Muscle of leg (tissue), 11 donors: ENCODE data around the gene DTYMK. TPM values are rescaled to one million over a fixed set of nuclear protein-coding genes. Genes with fewer than 3 reads are reported as not detected.

ENCODE experiments used
- DNase-seq: peaks from one replicate; pipeline ENCODE4 v3.0.0; 2013
- H3K27ac ChIP-seq: one replicate; pipeline ENCODE4 v1.5.1; 2013; ENCODE audit warnings: mild to moderate bottlenecking, low read length, control low read depth
- H3K27me3 ChIP-seq: one replicate; pipeline ENCODE4 v1.6.1; 2013; ENCODE audit warnings: low read length; ENCODE audit not compliant: control insufficient read depth, insufficient read depth
- H3K36me3 ChIP-seq: one replicate; pipeline ENCODE4 v1.6.1; 2013; ENCODE audit warnings: low read length; ENCODE audit not compliant: control insufficient read depth, insufficient read depth
- H3K4me1 ChIP-seq: one replicate; pipeline ENCODE4 v1.6.1; 2013; ENCODE audit warnings: low read length; ENCODE audit not compliant: control insufficient read depth, insufficient read depth
- H3K4me3 ChIP-seq: one replicate; pipeline ENCODE4 v1.5.1; 2013; ENCODE audit warnings: low read length, control low read depth
- H3K9me3 ChIP-seq: replicated peaks from 2 replicates; pipeline ENCODE4 v1.6.1; 2013; ENCODE audit warnings: low read depth, low read length; ENCODE audit not compliant: control insufficient read depth
- WGBS: methylation state at CpG from one replicate; pipeline ENCODE4 v1.1.5; 2013; ENCODE audit warnings: missing lambda C conversion rate; ENCODE audit not compliant: insufficient coverage; 5-methylcytosine and 5-hydroxymethylcytosine counted together
- polyA plus RNA-seq, 8 donors: library from polyadenylated mRNA; unstranded; fragments of 120-200 nt; gene quantifications; one replicate each; pipeline versions ENCODE4 v1.2.1 to v1.2.3, GENCODE V29; 2013; ENCODE audit warnings: inconsistent platforms in 1 of 8, low replicate concordance in 1 of 8; ENCODE audit not compliant: insufficient read length in 8 of 8, insufficient read depth in 1 of 8
- total RNA-seq: library from RNA; stranded (reverse); fragments of 120-200 nt; gene quantifications from one replicate; pipeline ENCODE4 v1.2.4, GENCODE V29; 2013

Gene DTYMK
- total and polyA plus RNA-seq, 9 donors: 22.7 to 35.1 (median 28.5) TPM

DNA sequence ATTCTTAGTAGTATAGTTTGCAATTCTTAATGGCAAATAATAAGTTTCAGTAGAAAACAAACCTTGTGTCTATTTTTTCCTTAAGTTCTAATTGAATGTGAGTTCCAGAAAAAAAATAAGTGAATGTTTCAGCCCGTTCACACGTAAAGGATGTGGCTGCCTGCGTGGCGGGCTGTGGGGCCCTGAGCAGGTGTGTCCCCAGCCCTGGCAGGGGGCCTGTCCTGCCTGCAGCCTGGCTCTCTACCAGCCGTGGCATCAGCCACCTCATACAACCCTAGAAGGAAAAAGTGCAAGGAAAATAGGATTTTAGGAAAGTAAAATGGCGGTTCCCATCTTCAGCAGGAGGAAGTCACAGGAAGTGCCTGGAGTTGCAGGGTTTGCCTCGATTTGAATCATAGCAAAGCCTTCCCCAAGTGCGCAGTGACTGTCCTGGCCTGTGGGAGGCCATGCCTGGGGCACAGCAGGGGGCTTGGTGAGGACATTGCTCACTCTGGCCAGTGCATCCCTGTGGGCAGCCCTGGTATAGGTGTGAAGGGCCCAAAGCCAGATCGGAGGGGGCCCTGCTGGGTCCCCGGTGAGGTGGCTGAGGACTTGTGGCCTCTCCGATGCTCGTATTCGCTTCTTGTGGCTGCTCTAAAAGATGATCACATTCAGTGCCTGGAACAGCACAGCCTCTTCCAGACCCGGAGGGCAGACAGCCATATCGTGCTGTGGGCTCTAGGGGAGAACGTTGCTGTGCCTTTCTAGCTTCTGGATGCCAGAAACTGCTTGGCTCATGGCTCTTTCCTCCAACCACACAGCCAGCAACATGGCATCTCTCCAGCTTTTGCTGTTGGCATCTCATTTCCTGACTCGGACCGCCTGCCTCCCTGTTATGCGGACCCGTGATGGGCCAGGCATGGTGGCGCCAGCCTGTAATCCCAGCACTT lies 12.6 kb downstream of the DTYMK start:
- WGBS: 77% methylated on average over 18 of the region's 21 CpGs
- Histone ChIP-seq H3K27me3 (no peaks in the 10 kb centered on the region), H3K27ac (no peak overlapping the region), H3K4me1 (no peaks in the 10 kb centered on the region), H3K9me3 (no peaks in the 10 kb centered on the region), H3K36me3 (peaks cover 82% of the 10 kb centered on the region), H3K4me3 (no peak overlapping the region)
- no peak for DNase-seq

DNA sequence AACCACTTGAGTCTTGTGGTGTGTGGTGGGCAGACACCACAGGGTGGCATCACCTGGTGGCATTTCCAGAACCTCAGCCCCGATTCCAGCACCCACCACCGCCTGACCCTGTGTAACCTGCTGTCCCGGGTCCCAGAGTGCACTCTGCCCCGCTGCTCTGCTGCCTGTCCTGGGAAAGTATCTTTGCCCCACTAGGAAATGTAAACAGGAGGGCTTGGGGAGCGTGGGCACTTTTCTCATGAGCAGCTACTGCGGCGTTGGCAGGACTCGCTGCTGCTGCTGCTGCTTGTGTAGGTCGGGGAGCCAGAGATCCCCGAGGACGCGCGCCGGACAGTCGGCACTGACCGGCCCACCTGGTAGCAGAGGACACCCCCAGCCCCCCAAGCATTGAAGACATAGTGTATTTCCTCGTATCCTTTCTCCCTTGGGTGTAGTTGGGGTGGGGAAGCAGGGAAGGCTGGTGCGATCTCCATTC lies 13.4 kb downstream of the DTYMK start:
- DNase-seq: no peak

DNA sequence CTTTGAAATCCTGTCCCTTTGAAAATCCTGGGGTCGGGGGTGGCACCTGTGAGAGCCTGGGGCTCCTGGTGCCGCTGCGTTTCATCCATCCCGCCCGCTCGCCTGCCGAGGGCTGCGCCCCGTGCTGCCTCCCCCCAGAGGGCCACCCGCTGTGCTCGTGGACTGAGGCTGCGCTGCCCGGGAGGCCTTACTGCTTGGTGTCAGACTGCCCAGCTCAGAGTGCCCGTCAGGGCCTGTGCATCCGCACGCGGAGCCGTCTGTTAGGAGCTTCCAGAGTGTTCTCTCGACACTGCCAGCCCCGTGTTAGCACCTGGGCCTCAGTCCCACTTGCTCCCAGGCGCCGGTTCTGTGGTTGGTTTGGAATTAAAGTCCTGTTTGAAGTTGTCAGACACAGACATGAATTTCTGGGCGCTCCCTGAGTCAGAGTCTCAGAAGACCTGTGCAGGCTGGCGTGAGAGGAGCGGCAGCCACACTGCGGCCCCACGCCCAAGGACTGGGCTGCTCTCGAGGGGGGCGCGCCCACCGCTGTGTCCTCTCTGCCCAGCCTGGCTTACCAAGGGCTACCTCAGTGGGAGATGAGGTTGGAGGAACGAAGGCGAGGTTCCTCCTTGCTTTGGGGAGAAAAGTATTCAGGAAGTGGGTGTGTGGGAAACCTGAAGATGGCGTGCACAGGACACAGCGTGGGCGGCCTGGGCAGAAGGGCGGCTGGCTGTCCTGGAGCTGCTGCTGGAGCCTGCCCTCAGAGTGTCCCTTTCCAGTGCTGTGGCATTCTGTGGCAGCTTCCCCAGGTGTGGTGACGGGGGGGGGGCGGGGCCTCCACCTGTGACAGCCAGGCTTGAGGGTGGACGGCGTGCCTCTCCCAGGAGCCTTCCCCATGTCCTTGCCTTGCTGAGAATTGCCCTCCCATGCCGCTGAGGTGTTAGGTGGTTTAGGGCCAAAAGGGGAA lies 14.1 kb downstream of the DTYMK start:
- no peaks in the 10 kb centered on the region for H3K27me3 ChIP-seq
- no peak overlapping the region for H3K27ac ChIP-seq
- H3K4me3 ChIP-seq: no peak overlapping the region
- 91% methylated on average over 36 of the region's 42 CpGs for WGBS
- H3K36me3 ChIP-seq: peaks cover 83% of the 10 kb centered on the region
- no peaks in the 10 kb centered on the region for H3K4me1 ChIP-seq
- H3K9me3 ChIP-seq: no peaks in the 10 kb centered on the region
- no peak for DNase-seq

More for the DNA sequence above, 13.4 kb downstream of the DTYMK start:
- Histone ChIP-seq H3K27me3 (no peaks in the 10 kb centered on the region), H3K27ac (no peak overlapping the region), H3K4me3 (no peak overlapping the region), H3K4me1 (no peaks in the 10 kb centered on the region), H3K36me3 (peaks cover 82% of the 10 kb centered on the region), H3K9me3 (no peaks in the 10 kb centered on the region)
- 92% methylated on average over 10 of the region's 18 CpGs for WGBS

DNA sequence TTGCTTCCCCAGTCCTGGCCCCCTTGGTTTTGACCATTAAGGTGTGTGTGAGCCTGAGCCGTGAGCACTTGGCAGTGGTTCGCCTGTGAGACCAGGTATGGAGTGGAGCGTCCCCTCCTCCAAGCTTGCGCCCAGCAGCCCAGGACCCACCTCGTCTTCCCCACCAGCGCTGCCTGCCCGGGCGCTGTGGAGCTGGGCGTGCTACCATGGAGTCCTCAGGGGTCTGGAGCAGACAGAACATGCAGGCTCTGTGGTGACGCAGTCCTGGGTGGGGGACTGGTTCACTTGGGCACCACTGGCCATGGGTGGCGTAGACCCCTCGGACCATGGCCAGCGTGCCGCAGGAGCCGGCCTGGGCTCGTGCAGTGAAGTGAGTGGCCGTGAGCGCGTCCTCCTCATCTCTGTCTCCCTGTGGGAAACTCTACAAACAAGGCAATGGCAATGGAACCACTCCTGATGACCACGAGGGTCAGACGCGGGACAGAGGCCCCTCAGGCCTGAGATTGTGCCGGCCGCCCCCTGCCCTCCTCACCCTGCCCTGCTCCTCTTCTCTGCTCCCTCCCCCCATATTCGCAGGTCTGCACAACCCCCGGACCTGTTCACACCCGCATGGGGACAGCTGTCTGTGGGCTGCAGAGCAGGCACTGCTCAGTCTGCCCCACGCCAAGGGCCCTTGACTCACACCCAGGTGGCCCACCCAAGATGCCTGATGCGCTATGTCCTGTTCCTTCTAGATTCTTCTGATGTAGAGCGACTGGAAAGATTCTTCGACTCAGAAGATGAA lies 15.0 kb downstream of the DTYMK start:
- WGBS: 91% methylated on average over 29 of the region's 31 CpGs
- Histone ChIP-seq H3K9me3 (no peaks in the 10 kb centered on the region), H3K36me3 (peaks cover 81% of the 10 kb centered on the region), H3K27me3 (no peaks in the 10 kb centered on the region), H3K27ac (no peak overlapping the region), H3K4me1 (no peaks in the 10 kb centered on the region), H3K4me3 (no peak overlapping the region)
- no peak for DNase-seq

DNA sequence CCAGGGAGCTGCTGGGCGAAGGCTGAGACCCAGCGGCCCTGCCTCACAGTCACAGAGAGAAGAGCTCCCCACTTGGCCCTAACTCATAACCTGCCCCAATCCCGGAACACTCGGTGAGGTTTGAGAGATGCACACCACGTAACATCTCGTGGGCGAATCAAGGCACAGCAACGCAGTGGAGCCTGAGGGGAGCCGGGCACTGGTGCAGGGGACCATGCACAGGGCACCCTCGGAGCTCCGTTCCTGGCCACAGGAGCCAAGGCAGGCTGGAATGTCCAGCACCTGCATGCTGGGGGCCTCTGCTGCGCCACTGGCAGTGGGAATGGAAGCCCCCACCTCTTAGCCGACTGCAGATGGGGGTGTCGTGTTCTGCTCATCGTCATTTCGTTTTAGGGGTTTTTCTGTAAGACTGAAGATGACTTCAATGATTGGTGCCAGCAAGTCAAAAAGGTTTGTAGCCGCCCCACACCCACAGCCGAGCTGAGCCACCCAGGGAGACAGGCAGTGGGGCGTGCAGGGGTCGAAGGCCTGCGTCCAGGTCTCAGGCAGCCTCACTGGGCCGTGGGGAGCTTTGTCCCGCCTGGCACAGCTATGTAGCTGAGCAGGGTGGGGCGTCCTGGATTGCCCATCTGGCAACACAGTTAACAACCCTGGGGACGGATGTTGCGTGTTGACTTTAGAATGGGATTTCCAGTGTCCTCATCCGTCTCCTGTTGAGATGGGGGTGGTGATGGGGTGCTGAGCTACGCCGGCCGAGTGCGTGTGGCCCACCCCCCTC lies 16.1 kb downstream of the DTYMK start:
- 88% methylated on average over 25 of the region's 31 CpGs for WGBS
- Histone ChIP-seq H3K27ac (no peak overlapping the region), H3K36me3 (peaks cover 73% of the 10 kb centered on the region), H3K9me3 (no peaks in the 10 kb centered on the region), H3K27me3 (no peaks in the 10 kb centered on the region), H3K4me3 (no peak overlapping the region), H3K4me1 (no peaks in the 10 kb centered on the region)
- no peak for DNase-seq

DNA sequence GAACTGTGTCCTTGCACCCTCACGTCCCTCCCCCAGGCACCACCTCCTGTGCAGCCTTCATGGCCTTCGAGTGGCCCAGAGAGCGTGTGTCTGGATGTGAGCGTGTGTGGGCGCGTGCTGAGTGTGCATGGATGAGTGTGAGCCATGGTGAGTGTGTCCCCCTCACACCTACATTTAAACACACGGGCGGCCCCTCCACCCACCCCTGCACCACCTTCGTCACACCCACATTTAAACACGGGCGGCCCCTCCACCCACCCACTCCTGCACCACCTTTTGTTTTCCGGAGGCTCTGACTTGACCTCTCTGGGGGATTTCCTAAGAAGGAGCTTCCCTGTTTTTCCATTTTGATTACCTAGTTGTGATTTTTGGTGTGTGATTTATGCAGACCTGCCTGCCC lies 17.8 kb downstream of the DTYMK start:
- 100% methylated on average over 1 of the region's 12 CpGs for WGBS
- Histone ChIP-seq H3K9me3 (no peaks in the 10 kb centered on the region), H3K36me3 (peaks cover 60% of the 10 kb centered on the region), H3K27ac (no peak overlapping the region), H3K4me1 (no peaks in the 10 kb centered on the region), H3K4me3 (no peak overlapping the region), H3K27me3 (no peaks in the 10 kb centered on the region)
- no peak for DNase-seq

DNA sequence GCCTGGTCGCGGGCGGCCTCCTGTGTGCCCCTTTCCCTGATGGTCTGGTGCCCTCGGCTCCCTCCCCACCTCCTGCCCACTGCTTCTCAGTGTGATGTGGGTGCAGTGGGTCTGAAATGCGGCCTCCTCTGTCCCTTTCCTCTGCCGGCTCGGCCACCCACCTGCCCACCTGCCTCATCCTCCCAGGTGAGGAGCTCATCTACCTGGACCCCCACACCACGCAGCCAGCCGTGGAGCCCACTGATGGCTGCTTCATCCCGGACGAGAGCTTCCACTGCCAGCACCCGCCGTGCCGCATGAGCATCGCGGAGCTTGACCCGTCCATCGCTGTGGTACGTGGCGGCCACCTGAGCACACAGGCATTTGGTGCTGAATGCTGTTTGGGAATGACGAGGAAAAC lies 18.3 kb downstream of the DTYMK start:
- H3K9me3 ChIP-seq: no peaks in the 10 kb centered on the region
- no peak overlapping the region for H3K27ac ChIP-seq
- no peaks in the 10 kb centered on the region for H3K27me3 ChIP-seq
- no peak for DNase-seq
- peaks cover 60% of the 10 kb centered on the region for H3K36me3 ChIP-seq
- H3K4me3 ChIP-seq: no peak overlapping the region
- WGBS: 95% methylated on average over 17 of the region's 21 CpGs
- no peaks in the 10 kb centered on the region for H3K4me1 ChIP-seq

DNA sequence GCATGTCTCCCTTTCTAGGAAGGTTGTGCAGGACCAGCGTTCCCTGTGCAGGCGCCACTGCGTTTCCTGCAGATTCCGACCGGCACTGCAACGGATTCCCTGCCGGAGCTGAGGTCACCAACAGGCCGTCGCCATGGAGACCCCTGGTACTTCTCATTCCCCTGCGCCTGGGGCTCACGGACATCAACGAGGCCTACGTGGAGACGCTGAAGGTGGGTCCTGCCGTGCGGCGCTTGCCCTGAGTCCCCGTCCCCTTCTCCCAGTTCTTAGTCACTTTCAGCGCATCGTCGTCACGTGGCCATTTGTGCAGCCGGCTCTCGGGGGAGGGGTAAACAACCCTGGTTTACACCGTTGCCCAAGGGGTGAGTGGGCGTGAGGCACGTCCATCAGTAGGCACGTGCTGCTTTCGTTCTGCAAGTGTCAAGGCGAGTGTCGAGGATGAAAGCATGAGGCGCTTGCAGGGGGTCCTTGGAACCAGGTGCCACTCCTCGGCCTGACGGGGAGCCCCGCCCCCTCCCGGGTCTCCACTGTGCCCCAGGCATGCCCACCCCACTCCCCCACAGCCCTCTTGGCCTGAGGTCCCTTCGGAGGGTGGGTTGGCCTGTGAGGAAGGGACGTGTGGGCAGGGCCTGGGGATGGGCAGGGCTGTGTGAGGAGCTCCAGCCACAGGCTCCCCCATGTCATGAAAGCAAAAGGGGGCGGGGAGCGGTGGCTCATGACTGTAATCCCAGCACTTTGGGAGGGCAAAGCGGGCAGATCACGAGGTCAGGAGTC lies 19.8 kb downstream of the DTYMK start:
- Histone ChIP-seq H3K4me1 (no peaks in the 10 kb centered on the region), H3K9me3 (no peaks in the 10 kb centered on the region), H3K27me3 (no peaks in the 10 kb centered on the region), H3K27ac (no peak overlapping the region), H3K4me3 (no peak overlapping the region), H3K36me3 (peaks cover 59% of the 10 kb centered on the region)
- DNase-seq: no peak
- 34% methylated on average over 30 of the region's 42 CpGs for WGBS
